ENCODE data around the gene LIX1.
"Not testable (repeated sequence)": the region's sequence is repeated elsewhere in the genome, so short reads cannot be mapped to it uniquely, and the experiment has no call there.

The LIX1 gene

GRCh38 chr5:97101189-97101910 lies 41.1 kb downstream of the LIX1 start:
- DNase-seq (ENCODE audit: low read depth) = no peak

- no peak for DNase-seq (ENCODE audit: low read depth)
Measured at GRCh38 chr5:97100476-97100875, 41.9 kb downstream of the LIX1 start.

GRCh38 chr5:97098922-97099321 lies 43.5 kb downstream of the LIX1 start:
- no peak for DNase-seq (ENCODE audit: low read depth)

GRCh38 chr5:97097326-97098230 lies 44.8 kb downstream of the LIX1 start:
- DNase-seq (ENCODE audit: low read depth) = no peak

GRCh38 chr5:97096846-97097245 lies 45.6 kb downstream of the LIX1 start:
- DNase-seq (ENCODE audit: low read depth) = no peak

- DNase-seq (ENCODE audit: low read depth) = no peak
Measured at GRCh38 chr5:97096191-97096590, 46.2 kb downstream of the LIX1 start.

DNA sequence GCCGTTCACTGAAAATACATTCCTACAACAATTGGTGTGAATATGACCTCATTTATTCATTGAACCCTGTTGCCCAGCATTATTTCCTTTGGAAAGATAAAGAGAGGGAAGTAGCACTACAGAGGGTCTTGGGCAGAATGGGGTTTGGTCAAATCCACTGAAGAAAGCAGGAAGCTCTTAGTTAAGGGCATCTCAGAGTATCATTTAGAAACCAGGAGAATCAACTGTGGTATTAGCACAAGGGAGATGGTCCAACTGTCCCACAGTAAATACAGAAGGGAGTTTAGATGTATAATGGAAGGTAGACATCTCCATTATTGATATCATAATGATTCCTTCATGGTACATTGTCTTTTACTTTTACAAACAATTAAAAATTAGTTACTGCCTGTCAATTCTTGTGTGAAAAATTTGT lies 47.1 kb downstream of the LIX1 start:
- DNase-seq (ENCODE audit: low read depth) = no peak

DNA sequence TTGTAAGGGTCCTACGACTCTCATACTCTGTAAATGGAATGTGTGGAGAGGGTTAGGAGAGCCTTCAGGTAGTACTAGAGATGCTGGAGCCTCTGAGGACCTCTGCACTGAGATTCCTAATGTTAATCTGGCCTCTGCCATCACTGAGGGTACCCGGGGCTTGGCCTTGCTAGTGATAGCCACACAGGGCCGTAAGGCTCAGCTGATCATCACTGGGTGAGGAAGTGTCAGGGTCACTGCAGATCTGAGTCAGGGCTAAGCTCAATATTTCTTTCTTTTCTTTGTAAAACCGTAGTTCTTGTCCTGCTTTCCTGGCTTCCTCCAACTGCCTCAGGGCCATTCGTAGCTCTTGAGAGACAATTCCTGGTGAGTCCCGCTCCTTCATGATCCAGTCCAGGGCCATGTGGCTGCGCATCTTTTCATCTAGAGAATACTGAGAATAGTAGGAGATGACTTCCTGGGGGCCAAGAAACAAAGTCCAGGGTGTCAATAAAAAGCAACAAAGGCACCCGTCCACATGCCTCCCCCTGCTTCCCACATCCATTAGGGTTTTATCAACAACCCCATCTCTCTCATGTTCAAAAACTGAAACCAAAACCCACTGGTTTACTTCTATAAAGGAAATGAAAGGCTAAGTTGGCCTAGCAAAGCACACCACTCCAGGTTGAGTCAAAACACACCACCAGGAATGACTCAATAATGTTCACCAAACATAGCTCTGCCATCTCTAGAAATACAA lies 47.7 kb downstream of the LIX1 start:
- no peak for DNase-seq (ENCODE audit: low read depth)

- DNase-seq (ENCODE audit: low read depth) = no peak
Measured at GRCh38 chr5:97093193-97093592, 49.2 kb downstream of the LIX1 start.

- DNase-seq (ENCODE audit: low read depth) = no peak
Measured at GRCh38 chr5:97090944-97091343, 51.5 kb downstream of the LIX1 start.

DNA sequence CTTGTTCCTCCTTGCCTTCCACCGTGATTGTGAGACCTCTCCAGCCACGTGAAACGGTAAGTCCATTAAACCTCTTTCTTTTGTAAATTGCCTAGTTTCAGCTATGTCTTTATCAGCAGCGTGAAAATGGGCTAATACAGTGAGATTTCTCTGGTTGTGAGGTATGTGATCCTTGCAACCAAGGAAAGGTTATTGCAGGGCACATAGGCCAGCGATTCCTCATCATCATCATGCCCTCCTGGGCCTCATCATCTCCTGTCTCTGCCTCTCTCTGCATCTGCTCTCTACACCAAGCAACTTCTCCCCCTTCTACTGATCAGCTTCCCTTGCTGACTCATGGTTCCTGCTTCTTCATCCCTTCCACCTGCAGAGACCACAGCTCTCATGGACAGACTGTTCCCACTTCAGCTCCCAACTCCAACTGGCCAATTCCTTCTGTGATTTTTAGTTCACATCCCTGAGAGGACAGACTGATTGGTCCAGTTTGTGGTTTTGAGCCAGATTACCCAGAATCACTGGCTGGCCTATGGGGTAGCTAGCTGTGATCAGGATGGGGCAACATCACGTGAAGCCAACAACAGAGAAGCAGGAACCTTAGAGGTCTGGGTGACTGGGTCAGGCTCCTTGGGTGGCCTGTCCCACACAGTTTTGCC lies 53.1 kb downstream of the LIX1 start:
- no peak for DNase-seq (ENCODE audit: low read depth)

DNA sequence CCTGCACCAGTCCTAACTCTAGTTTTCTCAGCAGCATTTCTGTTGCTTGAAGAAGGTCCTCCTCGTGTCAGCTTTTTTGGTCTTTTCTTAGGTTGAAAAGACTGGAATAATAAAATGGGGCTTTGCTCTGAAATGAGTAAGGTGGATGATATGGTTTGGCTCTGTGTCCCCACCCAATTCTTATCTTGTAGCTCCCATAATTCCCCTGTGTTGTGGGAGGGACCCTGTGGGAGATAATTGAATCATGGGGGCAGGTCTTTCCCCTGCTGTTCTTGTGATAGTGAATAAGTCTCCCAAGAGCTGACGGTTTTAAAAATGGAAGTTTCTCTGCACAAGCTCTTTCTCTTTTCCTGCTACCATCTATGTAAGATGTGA lies 53.6 kb downstream of the LIX1 start:
- no peak for DNase-seq (ENCODE audit: low read depth)

- DNase-seq (ENCODE audit: low read depth) = no peak
Measured at GRCh38 chr5:97087138-97087537, 55.3 kb downstream of the LIX1 start.

DNA sequence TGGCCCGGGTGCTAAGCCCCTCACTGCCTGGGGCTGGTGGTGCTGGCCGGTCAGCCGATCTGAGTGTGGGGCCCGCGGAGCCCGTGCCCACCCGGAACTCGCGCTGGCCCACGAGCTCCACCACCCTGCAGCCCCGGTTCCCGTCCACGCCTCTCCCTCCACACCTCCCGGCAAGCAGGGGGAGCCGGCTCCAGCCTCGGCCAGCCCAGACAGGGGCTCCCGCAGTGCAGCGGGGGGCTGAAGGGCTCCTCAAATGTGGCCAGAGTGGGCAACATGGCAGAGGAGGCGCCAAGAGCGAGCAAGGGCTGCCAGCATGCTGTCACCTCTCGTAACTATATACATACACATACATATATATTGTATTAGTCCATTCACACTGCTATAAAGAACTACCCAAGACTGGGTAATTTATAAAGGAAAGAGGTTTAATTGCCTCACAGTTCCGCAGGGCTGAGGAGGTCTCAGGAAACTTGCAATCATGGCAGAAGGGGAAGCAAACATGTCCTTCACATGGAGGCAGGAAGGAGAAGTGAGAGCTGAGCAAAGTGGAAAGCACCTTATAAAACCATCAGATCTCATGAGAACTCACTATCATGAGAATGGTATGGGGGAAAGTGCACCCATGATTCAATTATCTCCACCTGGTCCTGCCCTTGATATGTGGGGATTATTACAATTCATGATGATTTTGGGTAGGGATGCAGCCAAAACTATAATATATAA lies 56.8 kb downstream of the LIX1 start:
- DNase-seq (ENCODE audit: low read depth) = no peak

DNA sequence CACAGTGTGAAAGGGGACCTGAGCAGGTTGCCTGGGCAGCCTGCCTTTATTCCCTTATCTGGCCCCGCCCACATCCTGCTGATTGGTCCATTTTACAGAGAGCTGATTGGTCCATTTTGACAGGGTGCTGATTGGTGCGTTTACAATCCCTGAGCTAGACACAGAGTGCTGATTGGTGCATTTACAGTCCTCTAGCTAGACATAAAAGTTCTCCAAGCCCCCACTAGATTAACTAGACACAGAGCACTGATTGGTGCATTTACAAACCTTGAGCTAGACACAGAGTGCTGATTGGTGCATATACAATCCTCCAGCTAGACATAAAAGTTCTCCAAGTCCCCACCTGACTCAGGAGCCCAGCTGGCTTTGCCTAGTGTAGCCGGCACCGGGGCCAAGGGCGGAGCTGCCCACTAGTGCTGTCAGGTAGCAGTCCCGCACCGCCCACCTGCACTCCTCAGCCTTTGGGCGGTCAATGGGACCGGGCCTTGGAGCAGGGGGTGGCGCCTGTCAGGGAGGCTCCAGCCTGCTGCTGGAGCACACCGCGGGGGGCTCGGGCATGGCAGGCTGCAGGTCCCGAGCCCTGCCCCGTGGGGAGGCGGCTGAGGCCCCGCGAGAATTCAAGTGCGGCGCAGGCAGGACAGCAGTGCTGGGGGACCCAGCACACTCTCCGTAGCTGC lies 57.5 kb downstream of the LIX1 start:
- not testable (repeated sequence) for DNase-seq (ENCODE audit: low read depth)

DNA sequence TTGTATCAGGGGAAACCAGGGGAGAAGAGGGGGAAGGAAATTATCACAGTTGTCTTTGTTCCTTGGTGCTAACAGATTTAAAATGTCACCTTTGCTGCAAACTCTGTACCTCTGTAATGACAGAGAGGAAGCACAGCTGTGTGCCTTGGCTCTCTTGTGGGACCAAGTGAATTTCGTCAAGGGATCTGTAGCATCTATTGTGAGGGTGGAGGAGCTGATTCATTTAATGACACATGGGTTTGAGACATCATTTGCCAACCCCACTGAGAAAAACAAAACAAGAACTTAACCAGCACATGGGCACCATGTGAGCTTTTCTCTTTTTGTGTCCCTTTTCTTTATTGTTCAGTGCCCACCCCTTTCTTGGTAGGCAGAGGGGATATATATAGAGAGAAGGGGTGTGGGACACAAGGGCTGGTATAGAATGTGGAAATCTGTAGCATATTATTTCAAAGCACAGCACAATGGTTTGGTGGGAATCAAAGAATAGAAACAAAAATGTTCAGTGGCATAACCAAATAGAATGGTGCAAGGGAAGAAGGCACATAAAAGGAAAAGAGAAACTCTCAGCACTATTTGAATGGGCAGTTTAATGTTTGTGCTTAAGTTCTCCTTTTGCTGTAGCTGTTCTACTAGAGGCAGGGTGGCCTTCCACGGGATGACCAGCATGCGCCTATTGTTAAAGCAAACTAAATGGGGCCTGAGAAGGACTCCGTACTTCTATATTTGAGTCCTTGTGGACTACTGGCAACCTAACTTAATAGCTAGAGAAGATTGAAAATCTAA lies 63.3 kb downstream of the LIX1 start:
- DNase-seq (ENCODE audit: low read depth) = no peak

DNA sequence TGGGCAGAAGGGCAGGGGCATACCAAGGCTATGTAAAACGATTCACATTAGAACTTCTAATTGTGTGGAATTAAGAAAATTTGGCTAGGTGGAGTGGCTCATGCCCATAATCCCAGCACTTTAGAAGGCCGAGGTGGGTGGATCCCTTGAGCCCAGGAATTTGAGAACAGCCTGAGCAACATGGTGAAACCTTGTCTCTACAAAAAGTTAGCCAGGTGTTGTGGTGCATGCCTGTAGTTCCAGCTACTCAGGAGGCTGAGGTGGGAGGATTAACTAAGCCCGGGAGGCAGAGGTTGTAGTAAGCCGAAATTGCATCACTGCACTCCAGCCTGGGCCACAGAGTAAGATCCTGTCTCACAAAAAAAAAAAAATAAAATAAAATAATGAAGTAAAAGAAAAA lies 65.2 kb downstream of the LIX1 start:
- DNase-seq (ENCODE audit: low read depth) = no peak

GRCh38 chr5:97076098-97076497 lies 66.3 kb downstream of the LIX1 start:
- DNase-seq (ENCODE audit: low read depth) = no peak

- no peak for DNase-seq (ENCODE audit: low read depth)
Measured at GRCh38 chr5:97075649-97076048, 66.8 kb downstream of the LIX1 start.

DNA sequence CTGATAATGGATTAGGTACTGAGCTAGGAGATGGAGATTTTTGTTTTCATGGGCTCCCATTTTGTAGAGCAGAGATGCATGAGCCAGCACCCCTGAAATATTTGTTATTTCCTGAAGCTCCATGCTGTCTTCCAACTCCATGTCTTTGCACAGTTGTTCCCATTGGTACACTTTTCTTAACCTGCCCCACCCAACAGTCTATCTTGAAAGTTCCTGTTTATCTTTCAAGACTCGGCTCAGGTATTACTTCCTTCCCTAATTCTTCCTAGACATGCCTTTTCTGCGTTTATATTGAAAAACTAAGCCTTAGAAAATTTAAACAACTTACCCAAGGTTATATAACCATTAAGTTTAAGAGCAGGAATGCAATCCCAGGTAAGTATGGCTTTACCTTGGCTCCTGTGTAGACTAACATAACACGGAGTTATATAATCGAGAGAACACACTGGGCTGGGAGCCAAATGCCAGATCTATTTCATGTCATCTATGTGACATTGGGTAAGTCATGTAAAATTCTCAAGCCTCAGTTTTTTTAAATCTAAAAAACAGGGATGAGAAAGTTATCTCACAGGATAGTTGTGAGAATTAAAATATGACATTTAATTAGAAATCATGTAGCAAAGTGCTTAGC lies 67.4 kb downstream of the LIX1 start:
- no peak for DNase-seq (ENCODE audit: low read depth)
